Large intestine (tissue), 3 donors: ENCODE measurements around the gene CIBAR2. TPM values are rescaled to one million over a fixed set of nuclear protein-coding genes. Genes with fewer than 3 reads are reported as not detected.

Source experiments
- DNase-seq, 2 donors: peaks; one replicate each; pipeline versions ENCODE4 v3.0.0 to v3.0.0-alpha.2; 2013
- H3K27ac ChIP-seq: one replicate; pipeline ENCODE4 v1.5.1; 2013; ENCODE audit warnings: low read length
- H3K27me3 ChIP-seq: 2 replicates; pipeline ENCODE4 v1.6.1; 2013; ENCODE audit warnings: low read length; ENCODE audit not compliant: control insufficient read depth, insufficient read depth
- H3K36me3 ChIP-seq: 2 replicates; pipeline ENCODE4 v1.6.1; 2013; ENCODE audit warnings: low read length; ENCODE audit not compliant: control insufficient read depth, insufficient read depth
- H3K4me1 ChIP-seq: one replicate; pipeline ENCODE4 v1.6.1; 2013; ENCODE audit warnings: low read length; ENCODE audit not compliant: control insufficient read depth, insufficient read depth
- H3K4me3 ChIP-seq: one replicate; pipeline ENCODE4 v1.5.1; 2013; ENCODE audit warnings: low read length
- H3K9me3 ChIP-seq: one replicate; pipeline ENCODE4 v1.6.1; 2013; ENCODE audit warnings: mild to moderate bottlenecking, low read depth, low read length, moderate library complexity; ENCODE audit not compliant: control insufficient read depth
- WGBS: methylation state at CpG from one replicate; pipeline ENCODE4 v1.1.5; 2013; ENCODE audit warnings: low lambda C conversion rate; ENCODE audit not compliant: insufficient coverage; 5-methylcytosine and 5-hydroxymethylcytosine counted together
- polyA plus RNA-seq: library from polyadenylated mRNA; unstranded; fragments of 120-200 nt; gene quantifications from one replicate; pipeline ENCODE4 v1.2.1, GENCODE V29; 2013

CIBAR2 gene
- polyA plus RNA-seq, 1 donor = 0.30 TPM

DNA sequence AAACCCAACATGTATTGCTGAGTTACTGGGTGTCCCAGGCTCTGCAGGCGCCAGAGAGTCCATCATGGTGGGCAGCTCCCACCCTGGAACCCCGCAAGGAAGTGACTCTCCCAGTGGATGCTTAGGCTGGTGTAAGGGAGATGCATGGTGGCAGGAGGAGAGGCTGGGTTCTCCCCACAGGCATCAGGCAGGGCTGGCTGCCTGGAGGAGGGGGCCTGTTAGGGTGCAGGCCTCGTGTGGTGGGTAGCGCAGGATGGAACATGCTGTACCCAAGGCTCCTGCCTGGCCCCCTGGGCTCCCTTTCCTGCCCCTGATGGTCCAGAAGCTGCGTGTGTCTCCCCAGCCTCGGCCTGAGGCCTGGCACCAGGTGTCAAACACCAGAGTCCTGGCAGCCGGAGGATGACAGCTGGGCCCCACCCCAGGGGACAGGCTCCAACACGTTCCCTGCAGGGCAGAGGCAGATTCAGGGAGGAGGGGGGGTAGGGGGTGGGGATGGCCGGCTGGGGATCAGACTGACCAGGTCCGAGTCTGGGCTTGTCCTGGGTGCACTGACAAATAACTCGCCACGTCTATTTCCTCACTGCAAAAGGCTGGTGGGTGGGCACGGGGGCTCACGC, 40.2 kb upstream of the CIBAR2 start:
- H3K4me1 ChIP-seq = peaks cover 32% of the 10 kb centered on the region
- no CpG with 5 or more reads among the region's 14 CpGs for WGBS
- no peak for DNase-seq
- no peaks in the 10 kb centered on the region for H3K27me3 ChIP-seq
- no peaks in the 10 kb centered on the region for H3K36me3 ChIP-seq
- H3K27ac ChIP-seq = no peak overlapping the region
- no peak overlapping the region for H3K4me3 ChIP-seq
- no peaks in the 10 kb centered on the region for H3K9me3 ChIP-seq

DNA sequence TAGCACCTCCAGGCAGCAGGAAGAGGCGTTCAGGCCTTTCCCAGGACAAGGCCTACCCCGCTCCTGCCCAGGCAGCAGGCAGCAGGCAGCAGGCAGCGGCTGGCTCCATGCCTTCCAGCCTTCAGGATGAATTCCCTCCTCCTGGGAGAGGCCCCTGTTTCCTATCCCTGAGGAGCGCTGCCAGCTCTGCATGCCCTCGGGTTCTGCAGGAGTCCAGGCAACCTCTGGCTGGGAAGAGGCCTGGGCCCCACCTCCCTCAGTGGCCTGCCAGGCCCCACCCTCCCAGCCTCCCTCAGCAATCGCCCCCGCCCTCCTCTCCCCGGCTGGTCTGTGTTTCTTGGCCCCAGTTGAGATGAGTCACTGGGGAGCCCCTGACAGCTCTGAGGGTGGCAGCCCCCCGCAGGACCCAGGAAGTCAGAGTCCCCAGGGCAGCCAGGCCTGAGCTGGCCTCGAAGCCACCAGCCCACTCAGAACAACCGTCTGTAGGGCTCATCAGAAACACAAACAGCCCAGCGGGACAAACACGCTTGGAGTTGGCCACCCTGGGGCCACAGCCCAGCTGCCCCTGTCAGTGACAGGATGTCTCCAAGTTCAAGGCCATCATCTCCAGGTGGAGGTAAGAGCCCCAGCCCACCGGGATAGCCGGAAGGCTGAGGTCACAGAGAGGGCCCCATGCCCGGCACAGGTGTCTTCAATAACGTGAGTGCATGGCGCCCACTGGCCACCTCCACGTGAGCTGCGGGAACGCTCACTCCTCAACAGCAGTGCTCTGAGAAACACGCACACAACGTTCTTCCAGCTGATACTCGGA, 39.5 kb upstream of the CIBAR2 start:
- Histone ChIP-seq H3K4me1 (peaks cover 33% of the 10 kb centered on the region), H3K9me3 (no peaks in the 10 kb centered on the region), H3K27me3 (no peaks in the 10 kb centered on the region), H3K27ac (peak overlapping the region; percentile 32), H3K4me3 (no peak overlapping the region), H3K36me3 (no peaks in the 10 kb centered on the region)
- peak; percentile 76 to 84 for DNase-seq
- WGBS = no CpG with 5 or more reads among the region's 24 CpGs

DNA sequence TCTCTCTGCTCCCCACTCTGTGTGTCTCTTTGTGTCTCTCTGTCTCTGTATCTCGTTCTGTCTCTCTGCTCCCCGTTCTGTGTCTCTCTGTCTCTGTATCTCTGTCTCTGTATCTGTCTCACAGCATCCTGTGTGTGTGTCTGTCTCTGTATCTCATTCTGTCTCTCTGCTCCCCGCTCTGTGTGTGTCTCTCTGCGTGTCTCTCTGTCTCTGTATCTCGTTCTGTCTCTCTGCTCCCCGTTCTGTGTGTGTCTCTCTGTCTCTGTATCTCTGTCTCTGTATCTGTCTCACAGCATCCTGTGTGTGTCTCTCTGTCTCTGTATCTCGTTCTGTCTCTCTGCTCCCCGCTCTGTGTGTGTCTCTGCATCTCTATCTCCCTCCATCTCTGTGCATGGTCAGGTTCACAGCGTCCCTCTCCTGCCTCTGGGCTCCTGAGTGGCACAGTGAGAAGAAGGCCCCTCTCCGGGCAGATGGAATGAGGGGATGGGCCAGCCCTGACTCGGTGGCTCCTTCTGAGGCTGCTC, 38.9 kb upstream of the CIBAR2 start:
- peaks cover 26% of the 10 kb centered on the region for H3K4me1 ChIP-seq
- 94% methylated on average over 2 of the region's 11 CpGs for WGBS

DNA sequence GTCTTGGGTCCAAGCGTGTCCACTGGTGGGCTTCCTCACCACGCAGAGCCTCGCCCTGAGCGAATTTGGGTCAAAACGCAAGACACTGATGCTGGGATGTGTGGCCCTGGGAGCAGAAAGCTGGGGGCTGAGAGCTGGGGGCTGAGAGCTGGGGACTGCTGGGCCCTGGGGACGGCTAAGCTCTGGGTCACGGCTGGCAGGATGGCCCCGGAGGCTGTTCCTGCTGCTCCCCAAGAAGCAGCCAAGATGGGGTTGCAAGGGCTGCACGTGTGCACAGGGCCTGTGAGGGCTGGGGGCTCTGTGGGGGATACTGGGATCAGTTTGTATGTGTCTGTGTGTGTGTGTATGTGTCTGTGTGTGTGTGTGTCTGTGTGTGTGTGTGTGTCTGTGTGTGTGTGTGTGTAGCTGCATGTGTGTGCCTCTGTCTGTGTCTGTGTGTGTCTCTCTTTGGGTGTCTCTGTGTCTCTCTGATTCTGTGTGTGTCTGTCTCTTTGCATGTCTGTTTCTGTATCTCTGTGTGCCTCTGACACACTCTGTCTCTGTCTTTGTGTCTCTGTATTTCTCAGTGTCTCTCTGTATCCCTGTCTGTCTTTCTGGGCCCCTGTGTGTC, 38.2 kb upstream of the CIBAR2 start:
- Histone ChIP-seq H3K4me3 (no peak overlapping the region), H3K27ac (no peak overlapping the region), H3K36me3 (no peaks in the 10 kb centered on the region), H3K27me3 (no peaks in the 10 kb centered on the region), H3K9me3 (no peaks in the 10 kb centered on the region), H3K4me1 (peaks cover 26% of the 10 kb centered on the region)
- no peak for DNase-seq
- WGBS = no CpG with 5 or more reads among the region's 9 CpGs

More for the DNA sequence above, 38.9 kb upstream of the CIBAR2 start:
- no peak for DNase-seq
- H3K27ac ChIP-seq = peak overlapping the region; percentile 32
- H3K27me3 ChIP-seq = no peaks in the 10 kb centered on the region
- H3K4me3 ChIP-seq = no peak overlapping the region
- H3K36me3 ChIP-seq = no peaks in the 10 kb centered on the region
- H3K9me3 ChIP-seq = no peaks in the 10 kb centered on the region

DNA sequence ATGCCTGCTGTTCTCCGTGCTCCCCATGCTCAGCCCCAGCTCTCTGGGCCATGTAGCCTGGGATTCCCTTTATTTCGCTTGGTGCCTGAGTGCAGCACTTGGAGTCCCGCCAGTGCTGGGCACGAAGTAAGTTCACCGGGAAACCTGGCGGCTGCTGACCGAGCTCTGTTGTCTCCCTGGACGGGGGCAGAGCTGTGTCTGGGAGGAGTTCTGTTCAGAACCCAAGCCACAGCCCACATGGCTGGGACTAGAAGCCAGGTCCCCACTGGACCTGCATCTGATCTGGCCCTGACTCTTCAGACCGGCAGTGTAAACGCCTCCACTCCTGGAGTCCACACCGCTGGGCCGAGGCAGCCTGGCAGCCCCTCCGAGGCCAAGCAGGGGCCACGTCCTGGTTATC, 37.5 kb upstream of the CIBAR2 start:
- no peaks in the 10 kb centered on the region for H3K36me3 ChIP-seq
- DNase-seq = no peak
- H3K4me3 ChIP-seq = no peak overlapping the region
- WGBS = no CpG with 5 or more reads among the region's 14 CpGs
- H3K27ac ChIP-seq = no peak overlapping the region
- H3K27me3 ChIP-seq = no peaks in the 10 kb centered on the region
- no peaks in the 10 kb centered on the region for H3K9me3 ChIP-seq
- peaks cover 26% of the 10 kb centered on the region for H3K4me1 ChIP-seq

DNA sequence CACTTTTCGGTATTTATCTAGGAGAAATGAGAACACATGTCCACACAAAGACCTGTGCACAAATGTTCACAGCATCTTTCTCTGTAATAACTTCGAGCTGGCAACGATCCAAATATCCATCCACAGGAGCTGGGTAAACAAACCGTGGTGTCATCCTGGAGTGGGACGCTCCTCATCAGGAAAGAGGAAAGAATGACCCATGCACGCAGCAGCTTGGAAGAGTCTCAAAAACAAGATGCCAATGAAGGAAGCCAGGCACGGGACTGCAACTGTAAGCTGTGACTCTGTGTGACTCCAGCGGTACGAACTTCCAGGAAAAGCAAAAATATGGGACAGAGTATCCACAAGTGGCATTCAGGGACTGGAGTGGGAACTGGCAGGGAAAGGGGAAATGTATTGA, 36.7 kb upstream of the CIBAR2 start:
- Histone ChIP-seq H3K27ac (no peak overlapping the region), H3K36me3 (no peaks in the 10 kb centered on the region)

DNA sequence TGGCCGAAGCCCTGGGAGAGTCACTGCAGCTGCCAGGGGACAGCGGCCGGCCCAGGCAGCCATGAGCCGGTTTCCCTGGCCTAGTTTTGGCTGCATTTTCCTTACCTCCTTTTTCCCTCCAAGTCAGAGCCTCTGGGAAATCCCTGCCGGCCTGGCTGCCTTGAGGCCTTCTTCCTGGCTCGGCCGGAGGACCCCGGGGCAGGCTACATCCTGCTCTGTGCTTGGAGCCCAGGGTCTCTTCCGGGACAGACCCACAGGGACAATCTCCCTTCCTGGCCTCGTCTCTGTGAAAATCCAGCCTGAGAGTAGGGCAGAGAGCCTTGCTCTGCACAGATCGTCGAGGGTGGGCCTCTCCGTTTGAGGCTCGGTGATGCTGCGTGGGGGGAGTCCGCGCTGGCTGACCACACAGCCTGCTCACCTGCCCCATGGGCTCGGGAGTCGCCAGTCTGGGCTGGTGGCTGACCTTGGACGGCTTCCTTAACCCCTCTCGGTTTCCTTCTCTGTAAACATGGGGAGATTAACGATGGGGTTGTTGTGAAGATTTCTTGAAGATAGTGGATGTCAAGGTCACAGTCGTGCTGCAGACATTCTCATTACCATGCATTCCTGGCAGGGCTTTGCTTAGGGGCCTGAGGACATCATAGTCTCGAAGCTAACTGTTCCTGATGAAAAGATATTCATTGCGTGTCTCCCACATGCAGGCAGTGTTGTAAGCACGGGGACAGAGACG, 34.8 kb upstream of the CIBAR2 start:
- H3K4me1 ChIP-seq = peaks cover 16% of the 10 kb centered on the region
- DNase-seq = no peak
- no peaks in the 10 kb centered on the region for H3K36me3 ChIP-seq
- H3K27me3 ChIP-seq = no peaks in the 10 kb centered on the region
- no peak overlapping the region for H3K4me3 ChIP-seq
- H3K9me3 ChIP-seq = peaks cover 4% of the 10 kb centered on the region
- H3K27ac ChIP-seq = no peak overlapping the region
- WGBS = no CpG with 5 or more reads among the region's 27 CpGs

More for the DNA sequence above, 36.7 kb upstream of the CIBAR2 start:
- H3K4me1 ChIP-seq = peaks cover 25% of the 10 kb centered on the region
- H3K9me3 ChIP-seq = peaks cover 4% of the 10 kb centered on the region
- H3K4me3 ChIP-seq = no peak overlapping the region
- H3K27me3 ChIP-seq = no peaks in the 10 kb centered on the region
- no peak for DNase-seq
- WGBS = no CpG with 5 or more reads among the region's 9 CpGs

DNA sequence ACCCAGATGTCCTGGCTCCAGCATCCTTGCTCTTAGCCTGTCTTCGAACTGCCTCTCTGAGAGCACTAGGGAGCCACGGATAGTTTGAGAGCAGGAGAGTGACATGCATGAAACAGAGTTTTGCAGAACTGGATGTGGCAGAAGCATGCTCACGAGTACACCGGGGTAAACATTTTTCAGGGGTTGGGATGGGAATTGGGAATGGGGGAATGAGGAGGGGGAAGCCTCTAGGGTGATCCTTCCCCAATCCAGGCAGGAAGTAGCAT, 34.2 kb upstream of the CIBAR2 start:
- H3K27me3 ChIP-seq = no peaks in the 10 kb centered on the region
- H3K4me1 ChIP-seq = peaks cover 10% of the 10 kb centered on the region
- DNase-seq = no peak
- no peak overlapping the region for H3K27ac ChIP-seq
- no CpG with 5 or more reads among the region's 4 CpGs for WGBS
- no peak overlapping the region for H3K4me3 ChIP-seq
- no peaks in the 10 kb centered on the region for H3K36me3 ChIP-seq
- peaks cover 4% of the 10 kb centered on the region for H3K9me3 ChIP-seq

DNA sequence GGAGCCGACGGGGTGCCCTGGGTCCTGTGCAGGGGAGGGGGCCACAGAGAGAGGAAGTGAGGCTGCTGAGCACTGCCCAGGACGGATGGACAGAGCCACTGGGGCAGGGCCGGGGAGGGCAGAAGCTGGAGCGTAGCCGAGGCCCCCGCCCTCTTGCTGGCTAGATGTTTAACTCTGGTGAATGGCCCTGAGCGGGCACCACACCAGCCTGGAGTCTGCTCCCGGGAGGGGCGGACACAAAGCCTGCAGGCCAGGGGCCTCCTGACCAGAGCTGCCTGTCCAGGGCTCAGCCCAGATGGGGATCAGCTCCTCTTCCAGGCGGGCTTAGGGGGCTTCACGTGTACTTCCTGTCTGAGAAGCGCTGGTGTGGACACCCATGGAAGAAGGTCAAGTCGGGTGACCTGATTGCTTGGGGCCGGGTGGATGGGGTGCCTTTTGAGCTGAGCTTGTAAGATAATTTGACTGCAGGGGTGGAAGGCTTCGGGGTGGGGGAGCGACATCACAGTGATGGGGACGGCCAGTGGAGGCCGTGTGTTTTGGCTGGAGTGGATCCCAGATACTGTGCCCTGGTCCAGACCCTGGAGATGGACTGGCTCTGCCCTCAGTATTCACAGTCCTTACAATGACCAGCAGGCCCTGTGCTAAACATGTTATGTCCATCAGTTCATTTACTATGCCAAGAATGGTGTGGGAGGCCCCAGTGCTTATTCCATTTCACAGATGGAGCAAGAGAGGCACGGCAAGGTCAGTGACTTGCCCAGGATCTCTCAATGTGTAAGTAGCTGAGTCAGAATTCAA, 33.7 kb upstream of the CIBAR2 start:
- H3K4me1 ChIP-seq = peaks cover 7% of the 10 kb centered on the region
- no peak for DNase-seq
- peaks cover 4% of the 10 kb centered on the region for H3K9me3 ChIP-seq
- H3K27me3 ChIP-seq = no peaks in the 10 kb centered on the region
- no peaks in the 10 kb centered on the region for H3K36me3 ChIP-seq
- H3K27ac ChIP-seq = no peak overlapping the region
- H3K4me3 ChIP-seq = no peak overlapping the region
- WGBS = no CpG with 5 or more reads among the region's 20 CpGs
